ENCODE measurements around the gene OGA.

The OGA gene

GRCh38 chr10:101833466-101833865, 15.2 kb upstream of the OGA start:
- H3K36me3 ChIP-seq (ENCODE audit: control insufficient read depth in 2 of 2, insufficient read depth in 1 of 2, low read length in 2 of 2) = peaks cover 0 to under 1% of the 10 kb centered on the region in 2 experiments; a peak in 1 of 3 replicates
- TF ChIP-seq GLI2 (tag by site-specific recombination; IDR thresholded peaks at IDR 0.05; ENCODE audit: borderline replicate concordance, low read depth) (no peak), ZSCAN30 (tag by site-specific recombination; IDR thresholded peaks at IDR 0.05) (no peak), ZNF555 (tag by site-specific recombination; conservative IDR thresholded peaks at IDR 0.05) (no peak), ZNF132 (tag by site-specific recombination; IDR thresholded peaks at IDR 0.05; ENCODE audit: borderline replicate concordance) (no peak), ZNF639 (tag by site-specific recombination; IDR thresholded peaks at IDR 0.05) (no peak), ZNF544 (tag by site-specific recombination; IDR thresholded peaks at IDR 0.05) (no peak), KLF7 (tag by site-specific recombination; IDR thresholded peaks at IDR 0.05; ENCODE audit: borderline replicate concordance) (no peak), ZNF76 (tag by site-specific recombination; IDR thresholded peaks at IDR 0.05; ENCODE audit: borderline replicate concordance, low read depth) (no peak), TRIM28 (IDR thresholded peaks at IDR 0.05; ENCODE audit: borderline replicate concordance, low read length) (no peak), IKZF3 (tag by site-specific recombination; IDR thresholded peaks at IDR 0.05) (no peak), ZBTB1 (tag by site-specific recombination; IDR thresholded peaks at IDR 0.05) (no peak), ZNF510 (tag by site-specific recombination; IDR thresholded peaks at IDR 0.05; ENCODE audit: insufficient replicate concordance) (no peak)
- peaks cover 7% of the 10 kb centered on the region for H3K4me1 ChIP-seq (ENCODE audit: control insufficient read depth, insufficient read depth, low read length)
- no peak overlapping the region for H3K27ac ChIP-seq (ENCODE audit: extremely low read depth, low read depth, low read length)
- no peaks in the 10 kb centered on the region for H3K9me3 ChIP-seq (ENCODE audit: control insufficient read depth, insufficient read depth, low read depth, low read length)
- H3K4me3 ChIP-seq (ENCODE audit: low read depth, low read length) = no peak overlapping the region
- CTCF ChIA-PET = interaction anchor here (0.6 to 1.1 kb wide), 2 partner anchors 176 to 241 kb away, joined by 3 read pairs; no protein-coding TSS in a partner anchor
- POLR2A ChIA-PET = no interaction called here

- Histone ChIP-seq H3K9me3 (ENCODE audit: control insufficient read depth, insufficient read depth, low read depth, low read length) (no peaks in the 10 kb centered on the region), H3K4me3 (ENCODE audit: low read depth, low read length) (no peak overlapping the region), H3K4me1 (ENCODE audit: control insufficient read depth, insufficient read depth, low read length) (peaks cover 7% of the 10 kb centered on the region), H3K27ac (ENCODE audit: extremely low read depth, low read depth, low read length) (no peak overlapping the region), H3K36me3 (ENCODE audit: control insufficient read depth in 2 of 2, insufficient read depth in 1 of 2, low read length in 2 of 2) (peaks cover 0 to 10% of the 10 kb centered on the region in 2 experiments; a peak in 1 of 3 replicates)
- peak; percentile 86 for TF ChIP-seq ZNF398 (tag by site-specific recombination; IDR thresholded peaks at IDR 0.05)
- no peak for TF ChIP-seq ZNF146 (tag by site-specific recombination; IDR thresholded peaks at IDR 0.05)
- TF ChIP-seq ZNF473 (tag by site-specific recombination; IDR thresholded peaks at IDR 0.05) = no peak
- peak; percentile 88 for TF ChIP-seq ZFHX2 (tag by site-specific recombination; conservative IDR thresholded peaks at IDR 0.05)
- TF ChIP-seq ZBTB6 (tag by site-specific recombination; IDR thresholded peaks at IDR 0.05) = no peak
- no peak for TF ChIP-seq ELK4 (IDR thresholded peaks at IDR 0.05; ENCODE audit: borderline replicate concordance, low read depth, low read length)
- peak; percentile 79 for TF ChIP-seq EGR2 (tag by site-specific recombination; IDR thresholded peaks at IDR 0.05; ENCODE audit: low read depth)
- TF ChIP-seq ZNF416 (tag by site-specific recombination; IDR thresholded peaks at IDR 0.05) = no peak
- TF ChIP-seq SP2 (tag by site-specific recombination; IDR thresholded peaks at IDR 0.05) = peak; percentile 27; the same call in 1 of the 2 replicates
- POLR2A ChIA-PET = interaction anchor here (0.6 kb wide), 1 partner anchor 263 kb away, joined by 3 read pairs; no protein-coding TSS in a partner anchor
- CTCF ChIA-PET = interaction anchor here (0.7 to 1.1 kb wide), 2 partner anchors 178 to 239 kb away, joined by 3 read pairs; no protein-coding TSS in a partner anchor
Observed at GRCh38 chr10:101832325-101832771, 14.1 kb upstream of the OGA start.
